Kidney (tissue), 14 donors: ENCODE measurements around the gene MRC2. TPM values are rescaled to one million over a fixed set of nuclear protein-coding genes. Genes with fewer than 3 reads are reported as not detected.

ENCODE experiments used
- DNase-seq, 5 donors: peaks; one replicate each; pipeline ENCODE4 v3.0.0-alpha.2; 2013 to 2020
- FAIRE-seq: peaks from 2 replicates; lab custom pipeline; 2012; peaks lifted over from hg19 to GRCh38; lab: Jason Lieb, UNC
- H3K27ac ChIP-seq, 2 donors: one replicate each; pipeline ENCODE4 v1.7.0; 2013; ENCODE audit warnings: low read depth in 2 of 2, low read length in 2 of 2, inconsistent platforms in 1 of 2
- H3K27me3 ChIP-seq: one replicate; pipeline ENCODE4 v1.7.1; 2013; ENCODE audit warnings: low read length, inconsistent platforms; ENCODE audit not compliant: control insufficient read depth, insufficient read depth
- H3K36me3 ChIP-seq, 3 donors: one replicate each; pipeline versions ENCODE4 v1.7.0 to v1.7.1; 2013; ENCODE audit warnings: low read length in 3 of 3, control low read depth in 1 of 3, inconsistent platforms in 1 of 3; ENCODE audit not compliant: insufficient read depth in 3 of 3, control insufficient read depth in 2 of 3
- H3K4me1 ChIP-seq, 3 donors: one replicate each; pipeline versions ENCODE4 v1.7.0 to v1.7.1; 2013; ENCODE audit warnings: low read length in 3 of 3, inconsistent platforms in 1 of 3, low read depth in 1 of 3; ENCODE audit not compliant: control insufficient read depth in 2 of 3, insufficient read depth in 2 of 3
- H3K4me3 ChIP-seq, 3 donors: one replicate each; pipeline versions ENCODE4 v1.7.0 to v1.8.1; 2013; ENCODE audit warnings: low read length in 3 of 3, control low read depth in 1 of 3, inconsistent platforms in 1 of 3
- H3K9ac ChIP-seq, 3 donors: one replicate each; pipeline versions ENCODE4 v1.7.0 to v1.7.1; 2013; ENCODE audit warnings: low read length in 3 of 3, control low read depth in 1 of 3, inconsistent platforms in 1 of 3
- H3K9me3 ChIP-seq, 3 donors: one replicate each; pipeline versions ENCODE4 v1.7.0 to v1.7.1; 2013; ENCODE audit warnings: low read length in 3 of 3, control low read depth in 1 of 3, inconsistent platforms in 1 of 3; ENCODE audit not compliant: control insufficient read depth in 2 of 3, insufficient read depth in 1 of 3
- intact Hi-C: fragments of 100-400 bp; cut with DNase I; formaldehyde crosslinking; loops from one replicate; pipeline ENCODE4 v1.11.1; 2022
- polyA plus RNA-seq: library from polyadenylated mRNA; stranded (reverse); fragments of 350-450 nt; fragmentation: Illumina TruSeq; extraction: RNeasy Lipid Tissue Mini Kit (QIAGEN cat#74804); gene quantifications from one replicate; pipeline ENCODE4 v1.2.3, GENCODE V29; 2014; ENCODE audit warnings: low read depth, low replicate concordance; ENCODE audit not compliant: insufficient read depth
- total RNA-seq: library from RNA; stranded (reverse); fragmentation: NEBNext Ultra II Directional; extraction: Animal tissue kit (Norgen Biotek cat#: 25700); gene quantifications from one replicate; pipeline ENCODE4 v1.2.1, GENCODE V29; 2021
- TF ChIP-seq, protein P1 (sequence below): IDR thresholded peaks from 3 replicates; pipeline ENCODE4 v1.5.1; 2012; ENCODE audit warnings: mild to moderate bottlenecking, moderate library complexity, borderline replicate concordance; ENCODE audit not compliant: insufficient read depth; ENCODE audit errors: extremely low read depth
- donor health status: control.
- donor health status: control.
- donor health status: control.
- donor health status: control.
- donor health status: control.
- donor health status: DM: yes; HTN: yes; CAD: no.
- donor health status: Normal renal cell carcinoma (clear cell type).

Gene MRC2
- total and polyA plus RNA-seq, 2 donors from 2014 or later = 18.0 to 23.7 TPM

DNA sequence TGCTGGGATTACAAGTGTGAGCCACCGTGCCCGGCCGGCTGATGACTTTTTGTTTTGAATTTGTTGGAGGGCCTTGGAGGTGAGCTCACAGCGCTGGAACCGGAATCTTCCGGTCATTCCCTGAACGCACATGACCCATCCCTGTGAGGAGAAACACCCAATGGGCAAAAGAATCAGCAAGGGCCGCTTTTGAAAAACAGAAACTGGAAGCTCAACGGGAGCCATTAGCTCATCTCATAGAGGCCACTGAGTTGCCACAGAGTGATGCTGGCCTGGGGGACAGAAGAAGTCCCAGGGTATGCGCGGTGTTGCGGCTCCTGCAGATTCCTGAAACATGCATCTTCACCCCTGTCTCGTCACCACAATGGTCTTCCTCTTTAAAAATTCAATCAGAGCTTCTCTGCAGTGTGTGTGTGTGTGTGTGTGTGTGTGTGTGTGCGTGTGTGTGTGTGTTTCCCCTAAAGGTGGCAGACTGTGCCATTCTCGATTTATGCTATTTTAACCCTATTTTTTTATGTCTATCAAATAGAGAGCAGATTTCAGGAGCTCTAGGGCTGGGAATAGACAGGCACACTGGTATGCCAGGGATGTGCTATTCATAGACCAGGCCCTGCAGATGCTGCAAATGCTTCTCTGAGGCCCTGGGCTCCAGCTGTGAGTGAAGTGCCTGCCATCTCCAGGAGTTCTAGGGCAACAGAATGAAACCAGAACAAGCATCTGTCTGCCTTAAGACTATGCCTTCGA, 112.3 kb downstream of the MRC2 start:
- intact Hi-C loops = no loop called here
- H3K9ac ChIP-seq = no peak overlapping the region

DNA sequence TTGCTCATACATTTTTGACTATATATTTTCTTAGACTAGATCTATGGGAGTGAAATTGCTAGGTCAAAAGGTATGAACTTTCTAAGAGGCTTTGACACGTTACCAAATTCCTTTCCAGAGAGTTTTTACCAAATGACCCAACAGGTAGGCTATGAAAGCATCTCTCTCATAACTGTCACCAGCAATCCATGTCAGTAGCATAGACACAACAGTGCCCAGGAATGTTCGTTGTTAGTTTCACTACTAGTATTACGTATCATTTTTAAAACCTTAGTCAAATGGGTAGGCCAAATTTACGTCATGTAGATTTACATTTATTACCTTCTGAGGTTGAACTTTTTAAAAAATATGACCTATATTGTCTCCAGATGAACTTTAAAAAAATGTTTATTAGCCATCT, 113.8 kb downstream of the MRC2 start:
- intact Hi-C loops = no loop called here
- no peaks in the 10 kb centered on the region for H3K4me1 ChIP-seq
- no peak overlapping the region for H3K27ac ChIP-seq
- no peak for FAIRE-seq
- no peaks in the 10 kb centered on the region for H3K36me3 ChIP-seq
- no peak overlapping the region for H3K4me3 ChIP-seq
- TF ChIP-seq, protein P1, sequence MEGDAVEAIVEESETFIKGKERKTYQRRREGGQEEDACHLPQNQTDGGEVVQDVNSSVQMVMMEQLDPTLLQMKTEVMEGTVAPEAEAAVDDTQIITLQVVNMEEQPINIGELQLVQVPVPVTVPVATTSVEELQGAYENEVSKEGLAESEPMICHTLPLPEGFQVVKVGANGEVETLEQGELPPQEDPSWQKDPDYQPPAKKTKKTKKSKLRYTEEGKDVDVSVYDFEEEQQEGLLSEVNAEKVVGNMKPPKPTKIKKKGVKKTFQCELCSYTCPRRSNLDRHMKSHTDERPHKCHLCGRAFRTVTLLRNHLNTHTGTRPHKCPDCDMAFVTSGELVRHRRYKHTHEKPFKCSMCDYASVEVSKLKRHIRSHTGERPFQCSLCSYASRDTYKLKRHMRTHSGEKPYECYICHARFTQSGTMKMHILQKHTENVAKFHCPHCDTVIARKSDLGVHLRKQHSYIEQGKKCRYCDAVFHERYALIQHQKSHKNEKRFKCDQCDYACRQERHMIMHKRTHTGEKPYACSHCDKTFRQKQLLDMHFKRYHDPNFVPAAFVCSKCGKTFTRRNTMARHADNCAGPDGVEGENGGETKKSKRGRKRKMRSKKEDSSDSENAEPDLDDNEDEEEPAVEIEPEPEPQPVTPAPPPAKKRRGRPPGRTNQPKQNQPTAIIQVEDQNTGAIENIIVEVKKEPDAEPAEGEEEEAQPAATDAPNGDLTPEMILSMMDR = no peak
- no peak for DNase-seq
- no peak overlapping the region for H3K9ac ChIP-seq
- H3K27me3 ChIP-seq = no peaks in the 10 kb centered on the region
- H3K9me3 ChIP-seq = no peaks in the 10 kb centered on the region

More for the DNA sequence above, 112.3 kb downstream of the MRC2 start:
- FAIRE-seq = no peak
- Histone ChIP-seq H3K4me3 (no peak overlapping the region), H3K9me3 (no peaks in the 10 kb centered on the region), H3K36me3 (no peaks in the 10 kb centered on the region), H3K4me1 (no peaks in the 10 kb centered on the region), H3K27me3 (no peaks in the 10 kb centered on the region), H3K27ac (no peak overlapping the region)
- DNase-seq = no peak
- TF ChIP-seq, protein P1 = no peak

Other genes with a start within 250 kb of the MRC2 start
- gene EFCAB3, start 247.1 kb upstream of the MRC2 start, total RNA-seq = not detected
- gene EFCAB3, start 247.1 kb upstream of the MRC2 start, polyA plus RNA-seq = not detected
- gene METTL2A, start 203.8 kb upstream of the MRC2 start, total RNA-seq = 20.1 TPM
- 13.1 TPM for gene METTL2A, start 203.8 kb upstream of the MRC2 start, polyA plus RNA-seq
- 43.0 TPM for gene TLK2, start 148.8 kb upstream of the MRC2 start, total RNA-seq
- gene TLK2, start 148.8 kb upstream of the MRC2 start, polyA plus RNA-seq = 15.6 TPM
- 0.66 TPM for gene MARCHF10, start 180.6 kb downstream of the MRC2 start, total RNA-seq
- gene MARCHF10, start 180.6 kb downstream of the MRC2 start, polyA plus RNA-seq = 6.3 TPM